Choroid plexus epithelial cell (primary cell): ENCODE data around the gene DPYD.
A peak's percentile ranks its signal among the peaks of the same experiment; 100 is the strongest.

Source experiments
- DNase-seq: peaks from one replicate; pipeline ENCODE4 v3.0.0-alpha.2; 2010; ENCODE audit warnings: low read depth
- H3K4me3 ChIP-seq: 2 replicates; pipeline ENCODE4 v1.5.1; 2011; ENCODE audit warnings: low read depth, mild to moderate bottlenecking, control low read depth, low read length, moderate library complexity
- CTCF ChIP-seq: conservative IDR thresholded peaks from 2 replicates; pipeline ENCODE4 v1.5.1; 2011; ENCODE audit warnings: low read depth, mild to moderate bottlenecking, control low read depth, inconsistent platforms, low read length, moderate library complexity

Gene DPYD

GRCh38 chr1:97630948-97631347, 289.9 kb downstream of the DPYD start:
- DNase-seq, result peak; percentile 34
- no peak overlapping the region for H3K4me3 ChIP-seq
- no peak for TF ChIP-seq CTCF

GRCh38 chr1:97630281-97630680, 290.6 kb downstream of the DPYD start:
- no peak for TF ChIP-seq CTCF
- DNase-seq, result no peak
- H3K4me3 ChIP-seq, result no peak overlapping the region

- no peak for TF ChIP-seq CTCF
- DNase-seq, result no peak
These were observed 297.6 kb downstream of the DPYD start for GRCh38 chr1:97623220-97623619.

GRCh38 chr1:97621955-97622354, 298.9 kb downstream of the DPYD start:
- TF ChIP-seq CTCF, result no peak
- no peak overlapping the region for H3K4me3 ChIP-seq
- DNase-seq, result no peak

More at GRCh38 chr1:97623220-97623619, 297.6 kb downstream of the DPYD start:
- no peak overlapping the region for H3K4me3 ChIP-seq

GRCh38 chr1:97619706-97620105, 301.1 kb downstream of the DPYD start:
- no peak for DNase-seq
- TF ChIP-seq CTCF, result no peak

GRCh38 chr1:97610748-97611147, 310.1 kb downstream of the DPYD start:
- no peak for TF ChIP-seq CTCF
- DNase-seq, result no peak
- no peak overlapping the region for H3K4me3 ChIP-seq

More at GRCh38 chr1:97619706-97620105, 301.1 kb downstream of the DPYD start:
- no peak overlapping the region for H3K4me3 ChIP-seq

- DNase-seq, result no peak
- H3K4me3 ChIP-seq, result no peak overlapping the region
- TF ChIP-seq CTCF, result no peak
These were observed 310.7 kb downstream of the DPYD start for GRCh38 chr1:97610102-97610501.
